ENCODE data around the gene CFAP410.
"Not testable (repeated sequence)": the region's sequence is repeated elsewhere in the genome, so short reads cannot be mapped to it uniquely, and the experiment has no call there.

Gene CFAP410

DNA sequence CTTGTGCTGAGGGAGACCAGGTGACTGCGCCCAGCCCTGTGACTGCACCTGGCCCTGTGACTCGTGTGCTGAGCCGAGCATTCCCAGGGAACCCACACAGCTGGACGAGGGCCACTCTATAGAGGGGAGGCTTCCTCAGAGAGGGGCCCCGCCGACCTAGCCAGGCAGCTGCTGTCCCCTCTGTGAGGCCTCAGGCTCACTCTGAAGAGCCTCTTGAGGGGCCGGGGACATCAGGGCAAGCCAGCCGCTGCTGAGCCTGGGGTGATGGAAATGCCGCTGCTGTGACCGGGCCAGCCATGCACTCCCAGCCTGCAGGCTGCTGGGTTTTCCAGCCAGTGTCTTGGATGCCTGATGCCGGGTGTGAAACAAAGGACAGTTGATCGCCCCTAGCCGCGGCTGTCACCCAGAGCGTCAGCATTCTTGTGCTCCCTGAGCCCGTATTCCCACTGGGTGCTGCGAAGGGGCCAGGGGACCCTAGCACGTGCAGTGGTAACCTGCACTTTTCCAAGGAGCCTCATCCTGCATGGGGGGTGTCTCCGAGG lies 21.9 kb downstream of the CFAP410 start:
- DNase-seq (ENCODE audit: low read depth in 2 of 2) = no peak

DNA sequence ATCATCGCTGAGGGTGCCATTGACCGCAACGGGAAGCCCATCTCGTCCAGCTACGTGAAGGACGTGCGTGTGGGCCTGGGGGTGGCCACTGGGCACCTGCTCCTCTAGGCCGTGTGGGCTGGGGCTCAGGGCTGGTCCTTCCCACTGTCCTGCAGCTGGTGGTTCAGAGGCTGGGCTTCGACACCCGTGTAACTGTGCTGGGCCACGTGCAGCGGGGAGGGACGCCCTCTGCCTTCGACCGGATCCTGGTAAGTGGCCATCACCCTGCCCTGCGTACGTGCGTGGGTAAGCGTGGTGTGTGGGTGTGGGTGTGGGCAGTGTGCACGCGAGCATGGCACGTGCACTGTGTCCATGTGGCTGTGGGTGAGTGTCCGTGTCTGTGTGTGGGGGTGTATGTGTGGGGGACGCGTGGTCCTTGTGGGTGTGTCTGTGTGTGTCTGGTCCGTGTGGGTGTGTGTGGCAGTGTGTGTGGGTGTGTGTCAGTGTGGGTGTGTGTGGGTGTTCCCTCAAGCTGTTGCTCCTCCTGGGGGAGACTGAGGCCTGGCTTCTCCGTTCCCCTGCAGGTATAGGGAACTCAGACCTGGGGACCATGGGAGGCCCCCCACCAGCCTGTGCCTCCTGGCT lies 22.8 kb downstream of the CFAP410 start:
- DNase-seq (ENCODE audit: low read depth in 2 of 2) = no peak

DNA sequence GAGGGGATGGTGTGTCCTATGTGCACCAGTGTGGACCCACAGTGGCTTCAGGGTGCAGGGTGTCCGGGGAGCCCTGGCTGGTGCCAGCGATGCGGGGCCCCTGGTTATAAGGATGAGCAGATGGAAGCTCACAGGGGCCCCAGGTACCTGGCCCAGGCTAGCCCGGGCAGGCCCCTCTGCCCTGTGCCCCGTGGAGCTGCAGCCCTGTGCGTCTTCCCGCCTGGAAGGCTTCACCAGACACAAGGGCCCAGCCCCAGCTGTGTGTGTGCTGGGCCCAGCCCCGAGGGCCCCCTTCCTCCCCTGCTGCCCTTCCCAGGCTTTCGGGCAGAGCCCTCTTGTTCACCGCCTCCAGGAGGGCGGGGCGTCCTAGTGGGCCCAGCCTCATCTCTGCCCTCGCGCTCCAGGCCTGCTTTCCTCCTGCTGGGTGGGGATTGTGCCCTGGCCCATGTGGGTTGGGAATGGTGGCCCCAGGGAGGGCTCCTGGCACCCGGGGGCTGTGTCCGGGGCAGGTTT lies 23.4 kb downstream of the CFAP410 start:
- no peak for DNase-seq (ENCODE audit: low read depth in 2 of 2)

DNA sequence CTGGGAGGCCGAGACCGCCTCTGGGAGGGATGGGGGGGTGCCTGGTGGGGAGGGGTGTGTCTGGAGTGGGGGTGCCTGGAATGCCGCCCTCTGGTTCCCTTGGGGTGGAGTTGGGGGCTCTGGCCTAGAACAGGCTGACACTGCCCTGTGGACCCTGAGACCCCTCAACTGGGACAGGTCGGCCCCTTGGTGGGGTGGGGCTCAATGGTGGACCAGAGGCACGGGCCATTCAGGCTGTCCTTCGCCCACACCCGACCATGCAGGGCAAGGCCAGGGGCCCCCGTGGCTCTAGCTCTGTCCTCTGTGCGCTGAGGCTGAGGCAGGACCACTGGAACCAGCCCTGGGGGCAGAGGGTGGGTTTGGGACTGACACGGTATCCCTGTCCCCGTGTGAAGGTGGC lies 24.6 kb downstream of the CFAP410 start:
- no peak for DNase-seq (ENCODE audit: low read depth in 2 of 2)

DNA sequence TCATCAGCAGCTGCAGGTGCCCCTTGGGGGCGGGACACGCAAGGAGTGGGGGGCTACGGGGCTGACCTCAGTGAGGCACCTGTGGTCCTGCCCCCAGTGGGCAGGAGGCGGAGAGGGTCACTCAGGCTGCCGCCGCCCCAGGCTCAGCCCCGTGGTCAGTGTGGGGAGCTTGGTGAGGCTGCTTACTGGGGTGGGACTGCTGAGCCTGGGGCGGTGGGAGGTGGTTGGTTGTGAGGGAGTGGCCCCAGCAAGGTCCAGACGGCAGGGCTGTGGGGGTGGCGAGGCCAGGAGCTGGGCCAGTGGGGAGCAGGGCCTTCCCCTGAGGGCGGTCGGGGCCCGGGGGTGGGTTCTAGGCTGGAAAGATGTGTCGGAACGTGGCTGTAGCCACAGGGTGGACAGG lies 25.1 kb downstream of the CFAP410 start:
- no peak for DNase-seq (ENCODE audit: low read depth in 2 of 2)

GRCh38 chr21:44313451-44313850 lies 25.7 kb downstream of the CFAP410 start:
- no peak for DNase-seq (ENCODE audit: low read depth in 2 of 2)

GRCh38 chr21:44312716-44313115 lies 26.5 kb downstream of the CFAP410 start:
- no peak for DNase-seq (ENCODE audit: low read depth in 2 of 2)

GRCh38 chr21:44312089-44312488 lies 27.1 kb downstream of the CFAP410 start:
- DNase-seq (ENCODE audit: low read depth in 2 of 2) = no peak

DNA sequence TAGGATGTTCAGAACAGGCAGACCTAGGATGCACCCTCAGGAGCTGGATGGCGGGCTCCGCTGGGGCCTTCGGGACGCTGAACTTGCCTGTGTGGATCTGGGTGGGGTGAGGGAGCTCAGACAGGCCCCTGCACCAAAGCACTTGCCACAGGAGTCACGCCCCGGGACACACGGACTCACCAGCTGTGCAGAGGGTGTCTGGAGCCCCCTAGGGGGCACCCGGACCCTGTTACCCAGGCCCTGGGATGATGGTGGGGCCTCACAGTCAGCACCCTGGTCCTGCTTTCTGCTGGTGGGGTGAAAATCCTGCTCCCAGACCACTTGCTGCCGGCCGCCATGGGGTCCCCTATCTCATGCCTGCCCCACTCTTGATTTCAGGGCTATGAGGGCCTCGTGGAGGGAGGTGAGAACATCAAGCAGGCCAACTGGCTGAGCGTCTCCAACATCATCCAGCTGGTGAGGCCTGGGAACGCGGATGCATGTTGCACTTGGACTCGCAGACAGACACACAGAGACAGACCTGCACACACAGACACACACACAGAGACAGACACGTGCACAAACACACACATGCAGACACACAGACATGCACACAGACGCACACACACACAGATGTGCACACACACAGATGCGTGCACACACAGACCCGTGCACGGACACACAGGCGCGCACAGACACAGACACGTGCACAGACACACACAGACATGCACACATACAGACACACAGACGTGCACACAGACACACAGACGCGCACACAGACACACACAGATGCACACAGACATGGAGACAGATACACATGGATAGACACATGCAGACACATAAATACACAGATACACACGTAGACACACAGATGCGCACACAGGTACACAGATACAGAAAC lies 28.3 kb downstream of the CFAP410 start:
- no peak for DNase-seq (ENCODE audit: low read depth in 2 of 2)

- DNase-seq (ENCODE audit: low read depth in 2 of 2) = no peak
Observed at GRCh38 chr21:44306936-44307704, 32.1 kb downstream of the CFAP410 start.

DNA sequence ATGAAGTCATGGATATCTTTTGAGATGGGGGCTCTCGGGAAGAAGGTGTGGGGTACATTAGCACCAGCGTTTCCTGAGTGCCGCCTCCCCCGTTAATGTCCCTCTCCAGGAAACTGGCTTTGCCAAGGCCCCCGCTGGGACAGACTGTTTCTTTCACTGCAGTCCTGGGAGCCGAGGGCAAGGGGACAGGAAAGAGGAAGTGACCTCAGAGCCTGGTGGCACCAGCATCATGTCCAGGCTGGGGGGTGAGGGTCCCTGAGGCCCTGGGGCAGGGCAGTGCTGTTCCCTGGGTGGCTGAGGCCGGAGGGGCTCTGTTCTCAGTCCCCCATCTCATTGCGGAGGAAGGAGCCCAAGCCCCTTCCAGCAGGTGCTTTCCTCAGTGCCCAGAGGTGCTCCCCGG lies 33.5 kb downstream of the CFAP410 start:
- DNase-seq (ENCODE audit: low read depth in 2 of 2) = no peak

- peak; percentile 25 to 30 for DNase-seq (ENCODE audit: low read depth in 2 of 2)
Observed at GRCh38 chr21:44304877-44305293, 34.3 kb downstream of the CFAP410 start.

- no peak for DNase-seq (ENCODE audit: low read depth in 2 of 2)
Observed at GRCh38 chr21:44304011-44304616, 35.1 kb downstream of the CFAP410 start.

GRCh38 chr21:44303490-44303981 lies 35.7 kb downstream of the CFAP410 start:
- DNase-seq (ENCODE audit: low read depth in 2 of 2) = no peak

DNA sequence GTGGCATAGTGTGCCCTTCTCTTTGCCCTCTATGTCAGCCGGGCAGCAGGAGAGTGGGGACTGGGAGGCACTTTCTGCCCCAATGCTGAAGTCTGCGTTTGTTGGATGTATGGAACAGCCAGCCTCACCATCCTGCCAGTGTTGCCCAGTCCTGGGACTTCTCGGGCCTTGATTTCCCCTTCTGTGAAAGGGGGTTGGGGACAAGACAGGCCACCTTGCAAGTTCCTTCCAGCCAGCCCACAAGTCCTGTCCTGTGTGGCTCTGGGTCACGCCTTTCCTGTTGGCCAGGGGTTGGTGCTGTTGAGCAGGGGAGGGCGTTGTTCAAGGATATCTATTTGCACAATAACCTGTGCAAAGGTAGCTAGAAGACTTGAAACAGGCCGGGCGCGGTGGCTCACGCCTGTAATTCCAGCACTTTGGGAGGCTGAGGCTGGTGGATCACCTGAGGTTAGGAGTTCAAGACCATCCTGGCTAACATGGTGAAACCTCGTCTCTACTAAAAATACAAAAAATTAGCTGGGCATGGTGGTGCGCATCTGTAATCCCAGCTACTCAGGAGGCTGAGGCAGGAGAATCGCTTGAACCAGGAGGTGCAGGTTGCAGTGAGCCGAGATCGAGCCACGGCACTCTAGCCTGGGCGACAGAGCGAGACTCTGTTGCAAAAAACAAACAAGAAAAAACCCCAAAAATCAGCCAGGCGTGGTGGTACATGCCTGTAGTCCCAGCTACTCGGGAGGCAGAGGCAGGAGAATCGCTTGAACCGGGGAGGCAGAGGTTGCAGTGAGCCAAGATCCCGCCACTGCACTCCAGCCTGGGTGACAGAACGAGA lies 36.4 kb downstream of the CFAP410 start:
- not testable (repeated sequence) for DNase-seq (ENCODE audit: low read depth in 2 of 2)

- DNase-seq (ENCODE audit: low read depth in 2 of 2) = no peak
Observed at GRCh38 chr21:44301961-44302406, 37.2 kb downstream of the CFAP410 start.

DNA sequence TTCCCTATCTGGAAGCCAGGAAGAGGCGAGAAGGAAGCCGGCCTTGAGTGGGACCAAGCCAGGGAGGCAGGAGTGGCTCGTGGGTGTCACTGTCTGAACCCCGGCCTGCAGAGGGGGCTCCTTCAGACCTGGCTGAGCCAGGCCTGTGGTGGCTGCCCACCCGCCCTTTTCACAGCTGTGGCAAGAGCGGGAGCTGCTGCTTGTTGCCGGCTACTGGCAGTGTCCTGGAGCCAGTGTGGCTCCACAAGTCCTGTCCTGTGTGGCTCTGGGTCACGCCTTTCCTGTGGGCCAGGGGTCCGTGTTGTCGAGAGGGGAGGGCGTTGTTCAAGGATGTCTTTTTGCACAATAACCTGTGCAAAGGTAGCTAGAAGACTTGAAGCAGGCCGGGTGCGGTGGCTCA lies 38.0 kb downstream of the CFAP410 start:
- no peak for DNase-seq (ENCODE audit: low read depth in 2 of 2)

DNA sequence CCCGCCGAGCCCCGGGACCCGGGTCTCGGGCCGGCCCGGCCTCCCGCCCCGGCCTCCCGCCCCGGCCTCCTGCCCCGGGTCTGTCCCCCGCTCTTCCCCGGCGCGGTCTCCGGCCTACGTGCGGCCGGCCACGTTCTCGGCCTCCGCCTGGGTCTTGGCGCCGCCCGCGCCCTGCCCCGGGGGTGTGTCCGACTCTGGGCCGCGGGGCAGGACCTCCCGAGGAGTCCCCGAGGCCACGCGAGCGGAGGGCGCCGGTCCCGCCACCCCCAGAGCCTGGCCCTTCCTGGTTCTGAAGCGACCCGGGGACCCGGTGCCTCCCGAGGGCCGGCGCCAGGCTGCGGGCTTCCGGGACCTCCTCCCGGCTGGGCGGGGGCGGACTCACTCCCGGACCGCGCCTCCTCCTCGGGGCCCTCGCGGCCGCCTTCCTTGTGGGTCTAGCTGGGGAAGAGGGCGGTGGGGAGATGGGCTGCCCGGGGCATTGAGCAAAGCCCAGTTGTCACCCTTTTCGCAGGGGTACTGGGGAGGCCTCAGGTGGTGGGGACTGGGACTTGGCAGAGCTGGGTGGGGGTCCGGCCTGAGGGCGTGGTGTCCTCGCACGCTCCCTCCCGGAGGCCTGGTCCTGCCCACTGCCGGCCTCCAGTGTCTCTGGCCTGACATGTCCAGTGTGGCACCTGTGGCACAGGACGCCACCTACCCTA lies 38.8 kb downstream of the CFAP410 start:
- DNase-seq (ENCODE audit: low read depth in 2 of 2) = peak; percentile 48 to 61

- peak; percentile 58 to 60 for DNase-seq (ENCODE audit: low read depth in 2 of 2)
Observed at GRCh38 chr21:44299458-44300261, 39.5 kb downstream of the CFAP410 start, which contains the start of gene PFKL. PFKL (plus strand) TSS chr21:44300053; CDS start chr21:44300106, 53 bp downstream.

Measured in stimulated activated CD4-positive, alpha-beta T cell treated with anti-CD3 and anti-CD28 coated beads, Interleukin-4, amount 100 ng/mL, for 48 hours (primary cell).